T-helper 2 cell treated with Interferon-gamma antibody and Interleukin-4, amounts not matched to agents 100 ng/mL and 5 ng/mL, for 36 hours (primary cell): ENCODE measurements around the gene CREBBP. TPM values are rescaled to one million over a fixed set of nuclear protein-coding genes. Genes with fewer than 3 reads are reported as not detected.

ENCODE experiments used
- intact Hi-C: fragments of 100-400 bp; cut with micrococcal nuclease; formaldehyde crosslinking; loops from one replicate; pipeline ENCODE4 v1.15.1; 2023
- total RNA-seq: library from RNA; stranded (reverse); gene quantifications from 2 replicates; pipeline ENCODE4 v1.2.3, GENCODE V29; 2022

Gene CREBBP
- total RNA-seq, 1 donor from 2014 or later: 70.1 TPM

GRCh38 chr16:3879887-3880564, 487 bp downstream of the CREBBP start:
- intact Hi-C loops: loop anchor here (1.0 to 5.0 kb wide), 5 partner anchors 83 to 373 kb away; partner anchors contain the start of genes SLX4 and TRAP1

GRCh38 chr16:3879258-3879886, 1.1 kb downstream of the CREBBP start:
- intact Hi-C loops: loop anchor here (5.0 kb wide), 1 partner anchor 82 kb away; no protein-coding TSS in a partner anchor

DNA sequence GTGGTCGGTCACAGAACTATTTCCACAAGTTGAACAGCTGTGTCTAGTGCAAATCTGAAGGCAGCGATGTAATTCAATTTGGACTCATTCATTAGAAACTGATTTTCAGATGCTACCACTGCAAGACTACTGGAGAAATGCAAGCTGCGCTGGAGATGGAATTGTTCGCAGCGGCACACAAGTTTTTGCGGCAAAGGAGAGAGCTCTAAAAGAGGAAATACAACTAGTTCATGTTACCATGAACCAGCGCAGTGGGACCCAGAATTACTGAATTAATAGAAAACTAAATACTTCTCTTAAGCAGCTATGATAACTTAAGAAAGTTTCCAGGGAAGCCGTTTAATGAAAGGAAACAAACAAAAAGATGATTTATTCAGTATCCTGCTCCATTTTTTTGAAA, 1.9 kb downstream of the CREBBP start:
- intact Hi-C loops: loop anchor here (5.0 kb wide), 1 partner anchor 81 kb away; no protein-coding TSS in a partner anchor

DNA sequence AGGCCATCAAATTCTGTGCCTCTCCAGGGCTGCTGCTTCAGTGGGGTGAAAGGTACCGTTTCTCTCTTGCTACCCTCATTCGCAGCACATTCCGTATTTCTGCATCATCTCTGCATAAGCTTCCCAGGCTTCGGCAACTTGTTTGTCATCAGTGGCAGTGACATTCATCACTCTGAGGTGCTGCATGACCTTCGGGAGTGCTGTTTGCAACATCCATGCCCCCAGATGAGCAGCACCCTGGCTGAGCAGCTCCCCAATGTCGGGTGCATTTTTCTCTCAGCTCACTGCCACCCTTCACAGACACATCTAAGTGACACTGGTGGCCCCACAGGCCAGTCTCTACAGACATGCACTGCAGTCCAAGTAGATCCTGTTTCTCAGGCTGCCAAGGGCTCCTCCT, 3.8 kb downstream of the CREBBP start:
- intact Hi-C loops: loop anchor here (5.0 kb wide), 1 partner anchor 79 kb away; no protein-coding TSS in a partner anchor

DNA sequence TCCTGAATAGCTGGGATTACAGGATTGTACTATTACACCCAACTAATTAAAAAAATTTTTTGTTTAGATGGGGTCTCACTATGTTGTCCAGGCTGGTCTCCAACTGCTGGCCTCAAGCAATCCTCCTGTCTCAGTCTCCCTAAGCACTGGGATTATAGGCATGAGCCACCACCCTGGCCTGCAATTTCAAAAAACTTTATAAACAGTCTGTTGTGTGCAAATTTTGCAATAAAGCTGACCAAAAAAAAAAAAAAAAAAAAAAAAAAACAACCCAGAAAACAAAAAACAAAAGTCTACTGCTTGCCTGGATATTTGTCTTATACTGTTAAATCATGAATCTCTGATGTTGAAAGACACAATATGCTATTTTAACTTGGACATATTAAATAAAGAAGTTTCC, 4.4 kb downstream of the CREBBP start:
- intact Hi-C loops: loop anchor here (5.0 kb wide), 1 partner anchor 79 kb away; no protein-coding TSS in a partner anchor

GRCh38 chr16:3874794-3875692, 5.5 kb downstream of the CREBBP start:
- intact Hi-C loops: loop anchor here (5.0 kb wide), 1 partner anchor 78 kb away; no protein-coding TSS in a partner anchor

DNA sequence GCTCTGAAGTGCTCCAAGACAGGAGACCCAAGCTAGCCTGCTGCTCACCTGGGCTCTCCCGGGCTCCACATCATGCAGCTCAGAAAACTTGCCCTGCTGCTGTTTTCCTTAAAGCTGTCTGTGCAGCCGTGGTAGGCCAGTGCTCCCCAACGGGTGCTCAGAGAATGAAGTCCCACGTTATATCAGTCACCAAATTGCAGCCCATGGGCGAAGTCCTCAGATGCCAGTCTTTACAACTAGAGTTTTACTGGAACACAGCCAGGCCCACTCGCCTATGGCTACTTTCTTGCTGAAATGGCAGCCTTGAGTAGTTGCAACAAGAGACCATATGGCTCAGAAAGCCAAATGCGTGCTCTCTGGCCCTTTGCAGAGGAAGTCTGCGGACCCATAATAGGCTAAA, 6.3 kb downstream of the CREBBP start:
- intact Hi-C loops: no loop called here

GRCh38 chr16:3873482-3874173, 6.9 kb downstream of the CREBBP start:
- intact Hi-C loops: no loop called here

DNA sequence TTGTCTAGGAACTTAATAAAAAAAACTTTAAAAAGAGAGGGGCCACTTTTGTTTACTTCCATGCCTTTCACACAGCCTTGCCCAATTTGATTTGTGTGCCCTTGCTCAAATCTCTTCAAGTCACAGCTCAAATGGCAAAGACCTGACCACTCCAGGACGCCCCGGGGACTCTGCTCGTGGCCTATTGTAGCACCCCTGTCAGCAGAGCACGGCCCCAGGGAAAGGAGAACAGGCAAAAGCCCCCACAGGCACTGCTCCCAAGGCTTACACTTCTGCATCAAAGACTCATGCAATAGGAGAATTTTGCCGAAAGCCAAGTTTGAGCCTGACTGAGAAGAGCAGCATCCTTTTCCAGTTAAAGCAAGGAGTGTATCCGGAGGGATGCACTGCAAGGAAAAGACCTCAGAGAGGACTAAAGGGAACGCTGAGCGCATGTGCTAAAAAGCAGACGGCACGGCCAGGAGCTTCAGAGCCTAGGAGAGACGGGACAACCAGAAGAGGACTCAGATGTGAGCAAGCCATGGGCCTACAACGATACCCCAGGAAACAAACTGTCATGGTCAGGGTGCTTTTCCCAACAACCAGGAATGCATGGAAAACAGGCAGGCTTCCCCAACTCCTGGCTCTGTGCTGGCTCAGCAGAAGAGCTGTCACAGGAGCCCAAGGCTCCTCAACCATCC, 8.2 kb downstream of the CREBBP start:
- intact Hi-C loops: no loop called here

- intact Hi-C loops: no loop called here
These were observed 11.5 kb downstream of the CREBBP start for GRCh38 chr16:3868967-3869366.

DNA sequence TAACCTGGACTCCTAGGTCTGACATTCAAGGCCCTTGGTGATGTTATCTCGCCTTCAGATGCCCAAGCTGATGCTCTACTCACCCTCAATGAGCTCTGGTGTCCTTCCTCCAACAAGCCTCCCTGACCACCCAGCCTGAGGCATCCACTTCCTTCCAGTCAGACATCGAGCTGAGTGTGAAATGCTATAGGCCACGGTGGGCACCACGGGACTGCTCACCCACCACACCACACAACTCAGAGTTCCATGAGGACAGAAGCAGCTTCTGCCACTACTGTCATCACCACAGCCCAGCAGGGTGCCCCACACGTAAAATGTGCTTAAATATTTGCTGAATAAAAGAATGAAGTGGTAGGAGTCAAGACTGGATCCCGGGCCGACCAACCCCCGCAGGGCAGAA, 12.0 kb downstream of the CREBBP start:
- intact Hi-C loops: no loop called here

- intact Hi-C loops: no loop called here
These were observed 13.6 kb downstream of the CREBBP start for GRCh38 chr16:3866703-3867431.

DNA sequence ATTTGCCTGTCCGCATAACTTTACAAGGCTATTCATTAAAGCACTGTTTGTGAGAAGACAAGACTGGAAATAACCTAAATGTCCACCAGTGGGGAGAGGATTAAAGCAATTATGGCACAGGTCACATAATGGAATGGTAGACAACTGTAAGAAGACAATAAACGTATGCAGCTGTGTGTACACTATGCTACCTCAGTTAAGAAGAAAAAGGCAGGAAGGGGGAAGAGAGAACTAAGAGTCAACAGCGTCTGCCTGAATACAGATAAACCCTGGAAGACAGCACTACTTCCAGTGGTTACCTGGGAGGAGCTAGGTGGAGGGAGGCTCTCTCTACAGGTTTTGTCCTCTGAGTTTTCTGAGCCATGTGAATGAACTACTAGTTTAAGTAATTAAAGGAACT, 15.3 kb downstream of the CREBBP start:
- intact Hi-C loops: no loop called here

DNA sequence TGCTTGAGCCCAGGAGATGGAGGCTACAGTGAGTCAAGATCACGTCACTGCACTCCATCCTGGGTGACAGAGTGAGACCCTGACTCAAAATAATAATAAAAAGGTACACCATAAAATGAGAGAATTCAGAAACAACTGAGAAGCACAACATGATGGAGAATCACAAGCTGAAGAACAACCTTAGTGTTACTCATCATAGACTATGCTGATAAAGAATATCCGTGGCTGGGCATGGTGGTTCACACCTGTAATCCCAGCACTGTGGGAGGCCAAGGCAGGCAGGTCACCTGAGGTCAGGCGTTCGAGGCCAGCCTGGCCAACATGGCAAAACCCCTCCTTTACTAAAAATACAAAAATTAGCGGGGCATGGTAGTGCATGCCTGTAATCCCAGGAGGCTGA, 16.0 kb downstream of the CREBBP start:
- intact Hi-C loops: no loop called here

DNA sequence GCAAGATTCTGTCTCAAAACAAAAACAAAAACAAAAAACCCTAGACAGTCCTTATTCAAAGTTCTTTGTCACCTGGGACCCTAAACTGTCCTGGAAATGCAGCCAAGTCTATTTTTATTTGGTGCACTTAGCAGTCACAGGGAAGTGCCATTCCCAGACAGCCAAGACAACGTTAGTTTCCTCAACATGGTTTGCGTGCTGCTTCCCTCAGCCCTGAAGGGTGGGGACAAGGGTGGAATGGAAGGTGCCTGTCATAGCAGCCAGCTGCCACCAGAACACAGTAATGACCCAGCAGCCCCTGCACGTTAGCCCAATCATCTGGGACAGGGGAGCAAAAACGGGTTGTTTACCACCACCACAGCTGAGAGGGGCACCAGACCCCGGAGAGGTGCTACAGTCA, 16.9 kb downstream of the CREBBP start:
- intact Hi-C loops: no loop called here

DNA sequence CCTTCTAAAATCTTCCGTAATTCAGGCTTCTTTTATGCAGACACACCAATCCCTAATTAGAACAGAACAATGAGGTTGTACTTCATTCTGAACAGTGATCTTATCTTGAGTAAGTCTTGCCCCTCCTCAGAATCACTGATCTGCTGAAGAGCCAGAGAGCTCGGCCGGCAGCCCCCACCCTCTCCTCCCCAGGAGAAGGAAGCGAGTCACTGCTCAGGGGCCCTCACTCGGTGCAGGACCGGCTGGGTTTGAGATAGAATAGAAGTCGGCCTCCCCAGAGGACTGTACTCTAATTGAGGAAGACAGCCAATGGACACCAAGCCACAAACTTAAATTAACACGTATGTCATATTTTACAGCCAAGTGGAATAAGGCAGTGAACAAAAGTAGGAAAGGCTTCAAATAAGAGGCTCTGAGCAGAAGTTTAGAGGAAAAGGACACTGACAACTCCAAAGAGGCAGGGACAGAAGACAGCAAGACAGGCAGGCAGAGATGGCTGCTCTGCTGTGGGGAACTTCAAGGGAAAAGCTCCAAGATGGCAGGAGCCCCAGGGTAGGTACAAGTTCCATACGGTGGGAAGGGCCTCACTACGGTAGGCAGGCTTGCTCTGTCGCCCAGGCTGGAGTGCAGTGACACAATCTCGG, 18.6 kb downstream of the CREBBP start:
- intact Hi-C loops: no loop called here

DNA sequence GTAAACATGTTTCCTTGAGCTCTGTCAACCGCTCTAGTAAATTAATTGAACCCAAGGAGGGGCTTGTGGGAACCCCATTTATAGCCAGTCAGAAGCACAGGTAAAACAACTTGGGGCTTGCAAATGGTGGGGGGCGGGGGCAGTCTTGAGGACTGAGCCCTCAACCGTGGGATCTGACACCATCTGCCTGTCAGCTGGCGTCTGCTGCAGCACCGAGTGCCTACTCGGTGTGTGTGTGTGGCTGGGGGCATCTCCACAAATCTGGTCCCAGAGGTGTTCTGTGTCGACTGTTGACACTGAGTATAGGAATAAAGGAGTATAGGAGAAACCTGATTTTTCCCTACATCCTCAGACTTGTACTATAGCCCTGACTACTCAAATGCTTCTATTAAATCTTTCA, 20.6 kb downstream of the CREBBP start:
- intact Hi-C loops: no loop called here

DNA sequence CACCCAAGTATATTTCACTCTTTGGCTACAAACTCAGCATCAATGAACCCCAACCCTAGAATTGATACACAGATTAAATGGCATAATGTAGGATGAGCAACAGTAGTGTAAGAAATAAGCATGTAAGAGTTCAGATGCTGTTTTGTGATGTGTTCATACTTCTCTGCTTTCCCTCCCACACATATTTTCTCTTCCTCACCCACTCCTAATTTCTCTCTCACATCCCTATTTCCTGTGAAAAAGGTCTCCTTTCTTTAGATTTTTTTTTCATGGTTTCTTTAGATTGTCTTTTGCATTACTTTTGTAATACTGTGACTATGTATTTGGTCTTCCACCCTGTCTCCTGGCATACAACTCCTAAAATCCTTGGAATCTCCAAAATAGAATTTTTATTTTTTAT, 21.7 kb downstream of the CREBBP start:
- intact Hi-C loops: no loop called here
